HG03378 (cell line): ENCODE results near the gene UBA5.

Experiments used
- ATAC-seq: cut with Tn5 transposase; IDR thresholded peaks from one replicate; pipeline ENCODE4 v1.9.1; 2021; ENCODE audit warnings: mild to moderate bottlenecking, moderate library complexity; ENCODE audit not compliant: unreplicated experiment

The UBA5 gene

GRCh38 chr3:132652640-132653270 lies 7.4 kb upstream of the UBA5 start:
- ATAC-seq: no peak

- ATAC-seq: no peak
Observed at GRCh38 chr3:132654190-132654589, 5.9 kb upstream of the UBA5 start.

- no peak for ATAC-seq
Observed at GRCh38 chr3:132654721-132655120, 5.4 kb upstream of the UBA5 start.

GRCh38 chr3:132655471-132655870 lies 4.7 kb upstream of the UBA5 start:
- ATAC-seq: no peak

GRCh38 chr3:132657869-132658747 lies 2.0 kb upstream of the UBA5 start:
- ATAC-seq: no peak

GRCh38 chr3:132659000-132659364 lies 1.1 kb upstream of the UBA5 start:
- no peak for ATAC-seq

- peak; percentile 67 for ATAC-seq
Observed at GRCh38 chr3:132659365-132660051, 621 bp upstream of the UBA5 start, which contains the start of gene ACAD11. ACAD11 (minus strand) TSS chr3:132659809; CDS start chr3:132659751, 58 bp downstream.

- ATAC-seq: no peak
Observed at GRCh38 chr3:132660811-132661070, 612 bp downstream of the UBA5 start.

GRCh38 chr3:132661101-132661500 lies 972 bp downstream of the UBA5 start:
- ATAC-seq: no peak

GRCh38 chr3:132662212-132662611 lies 2.1 kb downstream of the UBA5 start:
- ATAC-seq: no peak

GRCh38 chr3:132665230-132665745 lies 5.2 kb downstream of the UBA5 start:
- ATAC-seq: no peak

GRCh38 chr3:132669256-132669777 lies 9.2 kb downstream of the UBA5 start:
- no peak for ATAC-seq

GRCh38 chr3:132675408-132675807 lies 15.3 kb downstream of the UBA5 start:
- no peak for ATAC-seq

- ATAC-seq: no peak
Observed at GRCh38 chr3:132679911-132680310, 19.8 kb downstream of the UBA5 start.

- no peak for ATAC-seq
Observed at GRCh38 chr3:132681421-132681820, 21.3 kb downstream of the UBA5 start.

- ATAC-seq: no peak
Observed at GRCh38 chr3:132682201-132682600, 22.1 kb downstream of the UBA5 start.

GRCh38 chr3:132690040-132690439 lies 29.9 kb downstream of the UBA5 start:
- ATAC-seq: no peak

- ATAC-seq: no peak
Observed at GRCh38 chr3:132694991-132695390, 34.9 kb downstream of the UBA5 start.

GRCh38 chr3:132695422-132695821 lies 35.3 kb downstream of the UBA5 start:
- no peak for ATAC-seq

GRCh38 chr3:132703733-132704132 lies 43.6 kb downstream of the UBA5 start:
- no peak for ATAC-seq

GRCh38 chr3:132709761-132710160 lies 49.6 kb downstream of the UBA5 start:
- ATAC-seq: no peak

- no peak for ATAC-seq
Observed at GRCh38 chr3:132710311-132710710, 50.2 kb downstream of the UBA5 start.
